HL-60/S4 (cell line): ENCODE data around the gene LRRC3C.

Experiments used
- in situ Hi-C: fragments of 300-500 bp; cut with MboI; formaldehyde crosslinking; loops from 2 replicates; pipeline ENCODE4 v1.14.3; 2022; ENCODE audit warnings: low sequenced_read_pairs

LRRC3C gene

DNA sequence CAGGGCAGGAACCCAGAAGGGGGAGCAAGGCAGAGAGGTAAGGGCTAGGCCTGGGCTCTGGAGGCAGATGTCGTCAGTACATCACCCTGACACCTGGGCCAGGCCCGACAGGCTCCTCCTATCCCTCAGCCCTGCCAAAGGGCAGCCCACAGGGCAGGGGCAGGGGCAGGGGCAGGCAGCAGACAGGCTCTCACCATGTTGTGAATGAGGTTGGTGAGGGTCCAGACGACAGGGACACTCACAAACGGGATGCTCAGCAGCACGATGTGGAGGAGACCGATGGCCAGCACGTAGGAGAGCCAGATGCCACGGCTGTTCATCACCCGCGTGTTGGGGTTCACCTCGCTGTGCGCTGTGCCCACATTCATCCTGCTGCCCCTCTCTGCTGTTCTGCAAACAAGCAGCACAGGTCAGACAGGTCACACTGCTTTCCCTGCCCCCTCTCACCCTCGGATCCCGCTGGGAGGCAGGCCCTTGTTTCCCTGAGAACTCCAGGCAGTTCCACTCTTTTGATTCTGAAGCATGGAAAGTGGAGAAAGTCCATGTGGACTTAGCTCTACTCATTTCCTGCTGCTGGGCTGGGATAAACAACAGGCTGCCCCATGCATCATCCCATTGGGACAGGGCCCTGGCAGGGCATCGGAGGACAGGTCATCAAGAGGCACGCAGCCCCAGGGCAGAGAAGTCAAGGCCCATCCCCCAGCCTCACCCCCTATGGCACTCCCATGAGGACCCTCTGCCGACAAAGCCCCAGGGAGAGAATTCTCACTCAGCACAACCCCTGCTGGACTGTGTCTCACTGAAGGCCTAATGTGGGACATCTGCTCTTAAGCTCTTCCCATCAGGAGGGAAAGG, 3.5 kb upstream of the LRRC3C start:
- in situ Hi-C loops = no loop called here

- in situ Hi-C loops = no loop called here
These were observed 2.9 kb upstream of the LRRC3C start for GRCh38 chr17:39924691-39925055.

DNA sequence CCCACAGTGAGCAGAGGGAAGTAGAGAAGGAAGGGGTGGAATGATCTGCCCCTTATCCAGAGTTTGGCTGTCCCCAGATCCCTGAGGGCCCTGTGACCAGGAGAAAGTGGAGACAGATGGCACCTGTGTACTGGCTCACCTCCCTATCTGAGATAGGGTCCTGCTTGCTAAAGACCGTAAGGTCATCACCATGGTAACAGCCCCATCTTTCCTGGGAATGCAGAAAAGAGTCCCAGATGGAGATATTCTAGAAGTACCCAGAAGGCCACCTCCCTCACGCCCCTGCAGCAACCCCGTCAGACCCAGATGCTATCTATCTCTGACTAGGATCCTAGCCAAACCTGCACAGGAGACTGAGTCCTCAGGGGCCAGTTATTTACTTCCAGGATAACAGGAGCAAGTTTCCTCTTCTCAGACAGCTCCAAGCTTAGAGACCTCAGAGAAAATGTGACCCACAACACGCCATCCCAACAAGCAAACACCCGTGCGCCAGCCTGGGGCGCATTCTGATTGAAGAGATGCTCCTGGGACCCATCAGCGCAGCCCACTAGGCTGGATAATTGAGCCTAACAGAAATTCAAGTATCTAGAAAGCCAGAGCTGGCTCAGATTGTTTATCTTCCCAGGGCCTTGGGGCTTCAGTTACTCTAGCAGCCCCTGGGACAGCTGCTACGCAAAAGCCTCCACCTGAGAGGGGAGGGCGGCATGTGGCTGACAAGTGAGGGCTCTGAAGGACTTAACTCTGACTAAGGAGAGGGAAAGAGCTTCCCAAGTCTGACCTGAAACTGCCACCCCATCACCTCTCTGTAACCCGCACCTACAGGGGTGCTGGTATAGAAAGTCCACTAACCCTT, 2.0 kb upstream of the LRRC3C start:
- in situ Hi-C loops = no loop called here

- in situ Hi-C loops = no loop called here
These were observed 1.4 kb upstream of the LRRC3C start for GRCh38 chr17:39926135-39926587.

GRCh38 chr17:39926588-39927100, 888 bp upstream of the LRRC3C start:
- in situ Hi-C loops = no loop called here

GRCh38 chr17:39927929-39928857, 661 bp downstream of the LRRC3C start:
- in situ Hi-C loops = no loop called here

DNA sequence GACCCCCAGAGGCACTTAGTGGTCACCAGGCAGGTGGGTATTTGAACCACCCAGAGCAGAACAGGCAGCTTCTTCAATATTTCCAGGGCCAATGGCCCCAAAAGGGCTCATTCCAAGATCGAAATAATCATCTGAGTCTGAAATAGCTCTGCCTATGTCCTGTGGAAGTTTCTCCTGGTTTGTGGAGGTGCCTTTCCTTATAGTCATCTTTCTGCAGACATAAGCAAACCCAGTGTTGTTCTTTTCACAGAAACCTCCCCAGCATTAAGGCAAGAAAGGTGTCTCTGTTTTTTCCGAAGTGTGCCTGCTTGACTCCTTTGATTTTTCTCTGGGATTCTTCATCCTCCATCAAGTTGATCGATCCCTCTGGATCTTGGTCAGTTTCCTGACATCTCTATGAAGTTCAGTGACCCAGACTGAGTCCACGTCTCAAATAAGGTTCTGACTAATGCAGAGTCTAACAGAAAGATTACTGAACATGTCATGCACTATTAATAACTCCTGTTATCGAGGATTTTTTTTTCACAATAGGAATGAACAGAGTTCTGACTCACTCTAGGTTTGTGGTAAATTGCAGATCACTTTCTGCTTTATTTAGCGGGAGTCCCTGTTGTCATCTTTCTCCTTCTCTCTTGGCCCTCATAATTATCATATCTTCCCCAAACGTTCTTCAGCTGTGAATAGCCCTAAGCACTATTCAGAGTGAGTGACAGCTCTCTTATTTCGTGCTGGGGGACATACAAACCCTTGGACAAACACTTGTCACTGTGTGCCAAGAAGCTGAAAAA, 1.5 kb downstream of the LRRC3C start:
- in situ Hi-C loops = no loop called here

GRCh38 chr17:39929646-39930407, 2.3 kb downstream of the LRRC3C start:
- in situ Hi-C loops = no loop called here

- in situ Hi-C loops = no loop called here
These were observed 6.4 kb downstream of the LRRC3C start for GRCh38 chr17:39933912-39934311.

DNA sequence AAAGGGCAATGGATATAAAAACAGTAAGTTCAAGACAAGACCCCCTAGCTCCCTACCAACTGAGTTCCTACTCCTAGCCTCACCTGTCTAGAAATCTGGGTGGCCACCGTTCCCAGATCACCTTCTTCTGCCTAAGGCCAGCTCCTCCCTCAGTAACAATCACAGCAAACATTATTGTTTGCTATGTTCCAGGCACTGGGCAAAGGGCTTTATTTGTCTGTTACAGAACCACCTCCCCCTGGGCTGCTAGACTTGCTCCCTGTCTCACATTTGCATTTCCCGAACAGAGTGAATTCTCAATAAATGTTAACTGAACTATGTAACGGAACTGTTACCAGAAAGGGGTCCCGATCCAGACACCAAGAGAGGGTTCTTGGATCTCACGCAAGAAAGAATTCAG, 6.8 kb downstream of the LRRC3C start:
- in situ Hi-C loops = no loop called here

DNA sequence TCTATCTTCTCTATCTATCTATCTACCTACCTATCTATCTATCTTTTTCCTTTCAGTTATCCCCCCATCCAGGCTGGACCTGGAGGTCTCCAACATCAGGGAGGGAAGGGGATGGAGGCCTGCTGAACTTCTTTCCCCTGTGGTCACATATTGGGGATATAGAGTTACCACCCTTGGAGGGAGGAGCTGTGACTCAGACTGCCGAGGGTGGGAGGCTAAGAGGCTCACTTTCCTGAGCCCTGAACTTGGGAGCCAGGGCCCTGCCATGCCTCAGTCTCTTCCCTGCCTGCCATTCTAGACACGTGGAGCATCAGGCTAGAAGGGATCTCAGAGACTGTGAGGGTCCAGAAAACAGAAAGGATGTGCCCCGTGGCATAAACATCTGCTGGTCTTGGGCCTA, 8.4 kb downstream of the LRRC3C start:
- in situ Hi-C loops = no loop called here

DNA sequence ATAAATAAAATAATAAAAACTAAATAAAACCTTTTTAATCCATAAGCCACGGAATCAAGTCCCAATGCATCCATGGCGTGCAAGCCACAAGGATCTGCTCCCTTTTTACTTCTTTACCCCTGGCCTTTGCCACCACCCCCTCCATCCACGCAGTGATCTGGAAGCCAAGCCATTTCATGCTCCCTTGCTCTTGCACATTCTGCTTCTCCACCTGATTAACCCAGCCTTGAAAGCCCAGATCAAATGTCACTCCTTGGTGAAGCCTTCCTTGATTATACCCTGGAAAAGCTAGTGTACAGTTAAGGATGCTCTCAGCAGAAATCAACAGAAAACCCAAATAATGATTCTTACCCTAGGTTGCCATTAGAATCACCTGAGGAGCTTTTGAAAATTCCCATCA, 9.9 kb downstream of the LRRC3C start:
- in situ Hi-C loops = no loop called here

DNA sequence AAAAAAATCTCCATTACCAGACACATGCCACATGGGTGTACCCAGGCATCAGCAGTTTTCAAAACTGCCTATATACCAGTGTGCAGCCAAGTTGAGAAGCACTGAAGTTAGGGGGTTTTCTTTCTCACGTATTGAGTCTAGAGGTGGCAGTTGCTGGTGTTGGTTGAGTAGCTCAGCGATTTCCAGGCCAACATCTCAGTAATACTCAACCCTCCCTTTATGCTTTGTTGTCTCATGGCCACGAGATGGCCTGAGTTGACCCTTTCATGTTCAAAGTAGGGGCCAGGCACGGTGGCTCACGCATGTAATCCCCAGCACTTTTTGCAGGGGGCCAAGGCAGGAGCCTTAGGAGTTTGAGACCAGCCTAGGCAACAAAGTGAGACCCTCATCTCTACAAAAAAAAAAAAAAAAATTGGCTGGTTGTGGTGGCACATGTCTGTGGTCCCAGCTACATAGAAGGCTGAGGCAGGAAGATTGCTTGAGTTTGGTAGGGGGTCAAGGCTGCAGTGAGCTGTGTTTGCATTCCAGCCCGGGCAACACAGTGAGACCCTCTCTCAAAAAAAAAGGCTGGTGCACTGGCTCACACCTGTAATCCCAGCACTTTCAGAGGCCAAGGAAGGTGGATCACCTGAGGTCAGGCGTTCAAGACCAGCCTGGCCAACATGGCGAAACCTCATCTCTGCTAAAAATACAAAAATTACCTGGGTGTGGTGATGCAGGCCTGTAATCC, 10.8 kb downstream of the LRRC3C start:
- in situ Hi-C loops = no loop called here

DNA sequence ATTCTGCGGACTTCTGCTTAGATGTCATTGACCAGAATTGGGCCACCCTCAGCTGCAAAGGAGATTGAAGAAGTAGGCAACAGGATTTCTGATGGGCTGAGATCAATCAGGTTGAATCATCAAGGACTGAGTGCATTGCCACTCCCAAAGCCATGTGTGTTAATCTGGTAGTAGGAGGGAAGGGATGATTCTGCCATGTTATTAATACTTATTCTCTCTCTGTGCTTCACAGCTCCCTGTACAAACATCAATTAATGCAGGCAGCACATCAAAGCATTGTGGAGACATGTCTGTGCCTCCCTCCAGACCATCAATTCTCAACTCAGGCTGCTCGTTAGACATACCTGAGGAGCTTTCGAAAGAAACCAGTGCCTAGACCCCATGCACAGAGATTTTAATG, 11.6 kb downstream of the LRRC3C start:
- in situ Hi-C loops = no loop called here

DNA sequence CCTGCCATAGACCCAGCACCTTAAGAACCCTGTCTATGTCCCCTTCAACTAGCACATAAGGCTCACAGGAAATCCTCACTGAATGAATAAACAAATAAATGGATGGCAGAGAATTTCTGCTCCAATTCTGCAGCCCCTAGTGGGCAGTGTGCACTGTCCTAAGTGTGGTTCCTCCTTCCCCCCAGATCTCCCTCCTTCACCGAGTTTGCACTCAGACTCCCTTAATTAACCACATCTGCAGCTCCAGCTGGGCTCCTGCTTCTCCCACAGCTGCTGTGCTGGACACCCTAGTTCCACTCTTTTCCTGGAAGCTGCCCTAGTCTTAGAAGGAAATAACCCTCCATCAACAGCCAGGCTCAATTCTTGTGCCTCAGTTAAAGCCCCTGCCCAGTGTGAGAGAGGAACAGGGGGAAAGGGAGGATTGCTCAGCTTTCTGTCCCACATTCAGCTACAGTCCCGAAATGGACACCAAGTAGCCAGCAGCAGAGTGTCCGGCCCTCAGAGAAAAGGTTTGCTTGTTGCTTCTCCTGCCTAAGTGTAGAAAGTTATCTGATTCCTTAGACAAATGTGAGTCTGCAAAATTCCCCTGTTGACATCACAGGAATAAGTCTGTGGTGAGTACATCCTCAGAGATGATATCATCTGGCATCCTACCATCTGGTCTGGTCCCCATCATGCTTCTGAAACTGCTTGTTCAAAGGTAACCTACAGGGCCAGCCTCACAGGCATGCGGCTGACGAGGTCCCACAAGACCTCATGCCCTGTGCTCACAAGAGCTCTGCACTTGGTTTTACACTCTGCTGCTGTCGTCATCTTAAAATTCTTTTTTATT, 12.3 kb downstream of the LRRC3C start:
- in situ Hi-C loops = no loop called here

GRCh38 chr17:39943702-39944392, 16.3 kb downstream of the LRRC3C start:
- in situ Hi-C loops = no loop called here

DNA sequence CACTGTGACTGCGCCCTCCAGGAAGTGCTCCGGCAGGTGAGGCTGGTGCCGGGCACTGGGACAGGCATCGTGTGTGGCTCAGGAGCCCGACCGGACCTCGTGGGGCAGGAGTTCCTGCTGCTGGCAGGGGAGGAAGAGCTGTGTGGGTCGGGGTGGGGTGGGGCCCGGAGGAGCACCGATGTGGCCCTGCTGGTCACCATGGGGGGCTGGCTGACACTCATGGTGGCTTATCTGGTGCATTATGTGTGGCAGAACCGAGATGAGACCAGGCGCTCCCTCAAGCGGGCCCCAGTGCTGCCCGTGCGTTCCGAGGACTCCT, 16.8 kb downstream of the LRRC3C start:
- in situ Hi-C loops = no loop called here
